Lung (tissue), 12 donors: ENCODE data around the gene DTD1. TPM values are rescaled to one million over a fixed set of nuclear protein-coding genes. Genes with fewer than 3 reads are reported as not detected.

Experiments
- ATAC-seq: fragments of 200-7000 bp; cut with Tn5 transposase; one replicate; pipeline ENCODE4 v1.9.1; 2020; ENCODE audit warnings: moderate number of reproducible peaks; ENCODE audit not compliant: insufficient read depth, low FRiP score
- DNase-seq, 3 donors: peaks; one replicate each; pipeline ENCODE4 v3.0.0-alpha.2; 2013 to 2017
- H3K27ac ChIP-seq, 2 donors: one replicate each; pipeline ENCODE4 v1.5.1; 2013; ENCODE audit warnings: mild to moderate bottlenecking in 2 of 2, moderate library complexity in 2 of 2, control low read depth in 1 of 2, inconsistent platforms in 1 of 2, low read depth in 1 of 2, low read length in 1 of 2
- H3K27me3 ChIP-seq, 3 donors: one replicate each; pipeline ENCODE4 v1.5.1; 2013; ENCODE audit warnings: low read length in 2 of 3; ENCODE audit not compliant: control insufficient read depth in 3 of 3, insufficient read depth in 3 of 3
- H3K36me3 ChIP-seq, 4 donors: one replicate each; pipeline ENCODE4 v1.5.1; 2013; ENCODE audit warnings: low read length in 4 of 4, mild to moderate bottlenecking in 1 of 4, moderate library complexity in 1 of 4; ENCODE audit not compliant: control insufficient read depth in 4 of 4, insufficient read depth in 4 of 4
- H3K4me1 ChIP-seq, 5 donors: one replicate each; pipeline ENCODE4 v1.5.1; 2013; ENCODE audit warnings: low read length in 5 of 5, mild to moderate bottlenecking in 2 of 5, moderate library complexity in 1 of 5; ENCODE audit not compliant: control insufficient read depth in 5 of 5, insufficient read depth in 5 of 5
- H3K4me3 ChIP-seq: one replicate; pipeline ENCODE4 v1.5.1; 2013; ENCODE audit warnings: mild to moderate bottlenecking, control low read depth, moderate library complexity
- H3K9ac ChIP-seq, 2 donors: one replicate each; pipeline ENCODE4 v1.5.1; 2013; ENCODE audit warnings: low read length in 2 of 2, control low read depth in 1 of 2; ENCODE audit not compliant: insufficient read depth in 1 of 2
- H3K9me3 ChIP-seq, 4 donors: one replicate each; pipeline ENCODE4 v1.5.1; 2013; ENCODE audit warnings: low read length in 3 of 4, mild to moderate bottlenecking in 1 of 4, moderate library complexity in 1 of 4; ENCODE audit not compliant: control insufficient read depth in 4 of 4, insufficient read depth in 3 of 4
- CTCF ChIP-seq: IDR thresholded peaks from 2 replicates; pipeline ENCODE4 v1.5.1; 2012; ENCODE audit warnings: mild to moderate bottlenecking; ENCODE audit errors: control extremely low read depth, extremely low read depth
- WGBS, 2 donors: extraction: QIAGEN DNeasy Blood & Tissue Kit; methylation state at CpG; one replicate each; pipeline ENCODE4 v1.1.7; 2013; 5-methylcytosine and 5-hydroxymethylcytosine counted together
- polyA plus RNA-seq, 2 donors: library from polyadenylated mRNA; stranded (reverse); fragments of 200-250 nt; gene quantifications; one replicate each; pipeline ENCODE4 v1.2.1, GENCODE V29; 2013
- total RNA-seq, 2 donors: library from RNA; depleted of rRNA in 1 of 2; stranded (reverse); fragments of >200 nt in 1 of 2; gene quantifications; one replicate each; pipeline ENCODE4 v1.2.1, GENCODE V29; 2014 to 2021
- donor health status: control.
- donor health status: control.
- donor health status: Bipolar disorder and iron deficiency.
- donor health status: healthy.
- donor health status: DM: yes; HTN: yes; CAD: no.

DTD1 gene
- total and polyA plus RNA-seq, 4 donors, result 17.4 to 39.2 (median 24.6) TPM

DNA sequence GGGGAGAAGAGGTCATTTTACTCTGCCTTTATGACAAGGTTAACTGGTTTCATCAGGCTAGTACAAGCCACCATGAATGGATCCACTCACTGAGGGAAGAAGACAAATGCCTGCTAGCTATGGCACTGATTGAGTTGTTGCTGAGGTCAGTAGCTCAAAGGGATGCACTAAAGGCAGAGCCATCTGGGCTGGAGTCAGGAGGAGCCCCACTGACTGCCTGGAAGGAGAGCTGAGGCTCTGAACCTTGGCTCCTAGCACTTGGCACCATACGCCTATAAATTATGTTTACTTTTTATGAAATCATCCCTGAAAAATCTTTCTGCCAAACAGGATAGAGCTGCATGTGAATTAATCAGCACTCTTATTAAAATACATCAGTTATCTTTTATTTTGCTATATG lies 104.6 kb downstream of the DTD1 start:
- peaks cover 0 to 2% (median 0%) of the 10 kb centered on the region in 4 donors for H3K9me3 ChIP-seq
- H3K36me3 ChIP-seq, result no peaks in the 10 kb centered on the region
- no peak overlapping the region for H3K4me3 ChIP-seq
- no peak overlapping the region for H3K9ac ChIP-seq
- TF ChIP-seq CTCF, result no peak
- H3K27ac ChIP-seq, result no peak overlapping the region
- 62 to 82% methylated on average over 1 of the region's 1 CpG for WGBS, 2 donors
- ATAC-seq, result no peak
- DNase-seq, result no peak
- peaks cover 0 to 7% (median 0%) of the 10 kb centered on the region in 5 donors for H3K4me1 ChIP-seq
- no peaks in the 10 kb centered on the region for H3K27me3 ChIP-seq

- WGBS, 2 donors, result 95 to 97% methylated on average over 6 of the region's 6 CpGs
- H3K36me3 ChIP-seq, result no peaks in the 10 kb centered on the region
- DNase-seq, result no peak
- H3K27me3 ChIP-seq, result no peaks in the 10 kb centered on the region
- H3K27ac ChIP-seq, result no peak overlapping the region
- peaks cover 0 to 2% (median 0%) of the 10 kb centered on the region in 4 donors for H3K9me3 ChIP-seq
- ATAC-seq, result no peak
- H3K4me1 ChIP-seq, result no peaks in the 10 kb centered on the region
- H3K4me3 ChIP-seq, result no peak overlapping the region
- no peak overlapping the region for H3K9ac ChIP-seq
- no peak for TF ChIP-seq CTCF
These were observed 106.2 kb downstream of the DTD1 start for GRCh38 chr20:18694071-18694470.

DNA sequence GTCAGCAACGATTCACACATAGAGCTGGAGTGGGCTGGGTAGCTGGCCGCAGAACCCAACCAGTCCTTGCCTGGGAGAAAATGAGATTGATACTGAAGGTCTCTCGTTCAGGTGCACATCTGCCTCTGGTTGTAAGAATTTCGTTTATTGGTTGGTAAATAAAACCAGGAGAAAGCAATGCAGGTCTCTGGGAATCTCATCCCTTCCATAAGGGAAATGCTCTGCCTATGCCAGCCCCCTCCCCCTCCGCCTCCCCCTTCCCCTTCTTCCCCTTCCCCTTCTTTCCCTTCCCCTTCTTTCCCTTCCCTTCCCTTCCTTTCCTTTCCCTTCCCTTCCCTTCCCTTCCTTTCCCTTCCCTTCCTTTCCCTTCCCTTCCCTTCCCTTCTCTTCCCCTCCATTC lies 107.3 kb downstream of the DTD1 start:
- H3K9ac ChIP-seq, result no peak overlapping the region

More for the DNA sequence above, 107.3 kb downstream of the DTD1 start:
- Histone ChIP-seq H3K4me3 (no peak overlapping the region), H3K9me3 (peaks cover 0 to 2% (median 0%) of the 10 kb centered on the region in 4 donors), H3K36me3 (no peaks in the 10 kb centered on the region), H3K4me1 (no peaks in the 10 kb centered on the region), H3K27me3 (no peaks in the 10 kb centered on the region), H3K27ac (no peak overlapping the region)
- DNase-seq, result no peak
- TF ChIP-seq CTCF, result no peak
- ATAC-seq, result no peak
- WGBS, 2 donors, result 73 to 74% methylated on average over 5 of the region's 5 CpGs
